Liver (tissue), 3 donors: ENCODE measurements around the gene PIGW.

Experiments used
- GABPA ChIP-seq, 2 donors: IDR thresholded peaks in 1 of 2; conservative IDR thresholded peaks in 1 of 2; 2 replicates each; pipeline ENCODE4 v1.6.1; 2016; ENCODE audit warnings: antibody characterized with exemption in 2 of 2, mild to moderate bottlenecking in 1 of 2, moderate library complexity in 1 of 2
- TF ChIP-seq, protein P1 (sequence below): fragments of 150-350 bp; IDR thresholded peaks from 2 replicates; pipeline ENCODE4 v1.5.1; 2017; ENCODE audit warnings: improper control_type of control experiment, low read depth, low read length; ENCODE audit not compliant: missing input control
- donor health status: healthy.
- donor health status: healthy.

DNA sequence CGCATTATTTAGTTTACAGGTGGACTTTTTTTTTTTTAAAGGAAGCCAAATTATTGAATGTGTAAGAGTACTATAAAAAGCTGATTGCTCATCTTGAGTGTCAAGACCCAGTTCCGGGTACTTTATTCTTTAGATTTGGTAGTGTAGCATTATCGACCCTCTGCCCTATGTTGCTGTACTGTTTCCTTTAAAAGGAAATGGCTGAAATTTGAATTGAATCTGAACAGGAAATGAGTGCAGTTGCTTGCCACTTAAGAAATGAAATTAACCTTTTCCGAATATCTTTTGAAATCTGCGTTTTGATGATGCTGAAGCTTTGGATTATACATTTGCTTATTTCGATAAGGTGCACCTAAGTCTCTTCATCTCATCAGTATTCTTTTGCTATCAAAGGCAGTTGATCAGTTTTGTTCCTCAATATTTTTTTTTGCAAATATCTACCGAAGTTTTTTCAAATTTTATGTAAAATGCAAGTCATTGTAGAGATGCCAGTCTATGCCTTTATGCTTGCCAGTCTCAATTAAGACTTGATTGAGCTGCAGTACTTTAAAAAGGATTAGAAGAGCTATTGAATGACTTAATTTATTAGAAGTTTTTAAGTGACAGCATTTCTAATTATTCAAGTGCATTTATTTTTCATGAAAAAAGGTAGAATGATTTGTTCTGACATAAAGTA is 11.8 kb downstream of the PIGW start:
- TF ChIP-seq, protein P1, sequence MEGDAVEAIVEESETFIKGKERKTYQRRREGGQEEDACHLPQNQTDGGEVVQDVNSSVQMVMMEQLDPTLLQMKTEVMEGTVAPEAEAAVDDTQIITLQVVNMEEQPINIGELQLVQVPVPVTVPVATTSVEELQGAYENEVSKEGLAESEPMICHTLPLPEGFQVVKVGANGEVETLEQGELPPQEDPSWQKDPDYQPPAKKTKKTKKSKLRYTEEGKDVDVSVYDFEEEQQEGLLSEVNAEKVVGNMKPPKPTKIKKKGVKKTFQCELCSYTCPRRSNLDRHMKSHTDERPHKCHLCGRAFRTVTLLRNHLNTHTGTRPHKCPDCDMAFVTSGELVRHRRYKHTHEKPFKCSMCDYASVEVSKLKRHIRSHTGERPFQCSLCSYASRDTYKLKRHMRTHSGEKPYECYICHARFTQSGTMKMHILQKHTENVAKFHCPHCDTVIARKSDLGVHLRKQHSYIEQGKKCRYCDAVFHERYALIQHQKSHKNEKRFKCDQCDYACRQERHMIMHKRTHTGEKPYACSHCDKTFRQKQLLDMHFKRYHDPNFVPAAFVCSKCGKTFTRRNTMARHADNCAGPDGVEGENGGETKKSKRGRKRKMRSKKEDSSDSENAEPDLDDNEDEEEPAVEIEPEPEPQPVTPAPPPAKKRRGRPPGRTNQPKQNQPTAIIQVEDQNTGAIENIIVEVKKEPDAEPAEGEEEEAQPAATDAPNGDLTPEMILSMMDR = no peak
- TF ChIP-seq GABPA (IDR thresholded peaks at IDR 0.05 in 1 of 2, conservative IDR thresholded peaks at IDR 0.05 in 1 of 2) = no peak
